Measurements from ENCODE around the gene B4GALT3. TPM values are rescaled to one million over a fixed set of nuclear protein-coding genes. Genes with fewer than 3 reads are reported as not detected.

The B4GALT3 gene
- total and polyA plus RNA-seq, 8 donors: 14.8 to 35.6 (median 20.3) TPM

GRCh38 chr1:161192476-161193465 lies 15.5 kb upstream of the B4GALT3 start:
- Histone ChIP-seq H3K27me3 (no peaks in the 10 kb centered on the region), H3K36me3 (no peaks in the 10 kb centered on the region), H3K27ac (no peak overlapping the region), H3K9me3 (no peaks in the 10 kb centered on the region), H3K4me1 (no peaks in the 10 kb centered on the region), H3K4me3 (no peak overlapping the region)
- peak in 3 of 6 donors; percentile 41 to 66 (median 57) for DNase-seq
- peak; percentile 73 to 89 (median 82) for ATAC-seq
- 46 to 48% methylated on average over 15 of the region's 15 CpGs for WGBS, 2 donors
- intact Hi-C loops (cut with DNase I): loop anchor here in 2 of 3 donors (5.0 to 10.0 kb wide), 2 partner anchors 182 to 190 kb away; no protein-coding TSS in a partner anchor
- FAIRE-seq: no peak
- peak; percentile 61 to 88 (median 76) for TF ChIP-seq CTCF (IDR thresholded peaks at IDR 0.05)

GRCh38 chr1:161191971-161192370 lies 14.7 kb upstream of the B4GALT3 start:
- ATAC-seq: no peak
- H3K9me3 ChIP-seq: no peaks in the 10 kb centered on the region
- no peak for FAIRE-seq
- no peak overlapping the region for H3K4me3 ChIP-seq
- no peak overlapping the region for H3K27ac ChIP-seq
- H3K27me3 ChIP-seq: no peaks in the 10 kb centered on the region
- no peak for DNase-seq
- TF ChIP-seq CTCF (IDR thresholded peaks at IDR 0.05): no peak
- no peaks in the 10 kb centered on the region for H3K4me1 ChIP-seq
- intact Hi-C loops (cut with DNase I): loop anchor here in 2 of 3 donors (5.0 to 10.0 kb wide), 2 partner anchors 183 to 190 kb away; no protein-coding TSS in a partner anchor
- no peaks in the 10 kb centered on the region for H3K36me3 ChIP-seq
- 41 to 42% methylated on average over 8 of the region's 8 CpGs for WGBS, 2 donors

GRCh38 chr1:161190962-161191521 lies 13.7 kb upstream of the B4GALT3 start:
- WGBS, 2 donors: 41 to 48% methylated on average over 22 of the region's 22 CpGs
- Histone ChIP-seq H3K27ac (no peak overlapping the region), H3K36me3 (no peaks in the 10 kb centered on the region), H3K9me3 (no peaks in the 10 kb centered on the region), H3K4me1 (no peaks in the 10 kb centered on the region), H3K4me3 (no peak overlapping the region), H3K27me3 (no peaks in the 10 kb centered on the region)
- no peak for ATAC-seq
- intact Hi-C loops (cut with DNase I): loop anchor here in 2 of 3 donors (5.0 to 10.0 kb wide), 2 partner anchors 184 to 191 kb away; no protein-coding TSS in a partner anchor
- TF ChIP-seq CTCF (IDR thresholded peaks at IDR 0.05): no peak
- FAIRE-seq: no peak
- no peak for DNase-seq

DNA sequence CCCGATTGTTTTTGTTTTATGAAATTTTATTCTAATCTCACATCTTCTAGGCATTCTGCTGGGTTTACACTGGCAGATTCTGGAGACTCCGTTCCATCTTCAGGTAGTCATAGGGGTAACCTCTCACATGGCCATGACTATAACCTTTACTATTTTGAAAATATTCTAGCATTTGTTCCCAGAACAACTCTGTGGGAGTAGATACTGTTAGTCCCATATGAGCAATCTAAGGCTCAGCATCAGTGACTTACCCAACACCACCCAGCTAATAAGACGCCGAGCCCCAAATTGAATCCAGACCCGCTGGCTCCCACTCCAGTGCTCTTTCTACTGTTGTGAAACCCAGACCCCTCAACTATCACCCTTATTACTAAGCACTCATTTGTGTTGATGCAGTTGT lies 11.7 kb upstream of the B4GALT3 start:
- FAIRE-seq: no peak
- H3K4me1 ChIP-seq: no peaks in the 10 kb centered on the region
- intact Hi-C loops (cut with DNase I): no loop called here
- no peaks in the 10 kb centered on the region for H3K36me3 ChIP-seq
- H3K9me3 ChIP-seq: no peaks in the 10 kb centered on the region
- no peak overlapping the region for H3K27ac ChIP-seq
- DNase-seq: no peak
- no peaks in the 10 kb centered on the region for H3K27me3 ChIP-seq
- no peak for TF ChIP-seq CTCF (IDR thresholded peaks at IDR 0.05)
- ATAC-seq: no peak
- 79 to 88% methylated on average over 5 of the region's 5 CpGs for WGBS, 2 donors
- H3K4me3 ChIP-seq: no peak overlapping the region
